AG04449 (cell line): ENCODE results near the gene FHIT.

Source experiments
- CTCF ChIA-PET: fragments of 350-600 bp; formaldehyde crosslinking; extraction: SDS; loops from one replicate; lab custom pipeline; 2021; ENCODE audit warnings: antibody characterized with exemption; lab: Yijun Ruan, JAX
- POLR2A ChIA-PET: fragments of 400-600, 350-600 bp; formaldehyde crosslinking; extraction: SDS; loops from one replicate; lab custom pipeline; 2020; ENCODE audit warnings: antibody characterized with exemption, inconsistent platforms; lab: Yijun Ruan, JAX
- DNase-seq: peaks from one replicate; pipeline ENCODE4 v3.0.0-alpha.2; 2010; ENCODE audit warnings: low read depth, low spot score
- H3K4me3 ChIP-seq: 2 replicates; pipeline ENCODE4 v1.5.1; 2011; ENCODE audit warnings: low read depth, mild to moderate bottlenecking, control low read depth, low read length
- CTCF ChIP-seq: IDR thresholded peaks from one replicate; pipeline ENCODE4 v1.5.1; 2011; ENCODE audit warnings: mild to moderate bottlenecking, moderate library complexity, low read length, control low read depth, inconsistent platforms; ENCODE audit not compliant: insufficient read depth; ENCODE audit errors: missing control alignments

Gene FHIT

GRCh38 chr3:61253756-61254155, 2.5 kb upstream of the FHIT start:
- no peak for DNase-seq
- CTCF ChIA-PET, result no interaction called here
- POLR2A ChIA-PET, result no interaction called here
- no peak overlapping the region for H3K4me3 ChIP-seq
- TF ChIP-seq CTCF, result no peak

GRCh38 chr3:61252836-61253235, 1.6 kb upstream of the FHIT start:
- CTCF ChIA-PET, result no interaction called here
- POLR2A ChIA-PET, result interaction anchor here (0.6 kb wide), 1 partner anchor 51 kb away, joined by 3 read pairs; no protein-coding TSS in a partner anchor
- no peak for TF ChIP-seq CTCF
- no peak for DNase-seq
- no peak overlapping the region for H3K4me3 ChIP-seq

DNA sequence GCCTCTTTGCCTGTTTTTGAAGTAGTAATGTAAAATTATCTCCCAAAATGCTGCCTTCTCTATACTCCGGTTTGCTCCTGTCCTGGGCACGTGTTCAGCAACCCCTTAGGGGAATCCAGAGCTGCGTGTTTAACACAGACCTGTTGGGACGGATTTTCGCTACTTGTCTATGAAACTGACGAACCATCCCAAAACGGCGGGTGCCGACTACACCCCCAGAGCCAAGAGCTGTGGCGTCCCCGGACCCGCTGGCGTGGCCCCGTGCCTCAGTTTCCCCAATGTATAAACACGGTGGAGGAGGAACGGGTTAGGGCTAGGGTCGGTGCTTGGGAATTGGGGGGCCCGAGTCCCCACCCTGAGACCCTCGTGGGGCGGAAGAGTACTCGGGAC, 473 bp downstream of the FHIT start:
- POLR2A ChIA-PET, result no interaction called here
- DNase-seq, result no peak
- TF ChIP-seq CTCF, result no peak
- CTCF ChIA-PET, result no interaction called here
- peak overlapping the region; percentile 75 for H3K4me3 ChIP-seq

GRCh38 chr3:61248496-61248895, 2.8 kb downstream of the FHIT start:
- ChIA-PET CTCF (no interaction called here), POLR2A (no interaction called here)
- TF ChIP-seq CTCF, result no peak
- no peak overlapping the region for H3K4me3 ChIP-seq
- no peak for DNase-seq

- no peak for DNase-seq
- no peak for TF ChIP-seq CTCF
- CTCF ChIA-PET, result no interaction called here
- POLR2A ChIA-PET, result no interaction called here
- H3K4me3 ChIP-seq, result no peak overlapping the region
These were observed 4.1 kb downstream of the FHIT start for GRCh38 chr3:61247191-61247590.

- ChIA-PET CTCF (no interaction called here), POLR2A (no interaction called here)
- no peak for TF ChIP-seq CTCF
These were observed 11.4 kb downstream of the FHIT start for GRCh38 chr3:61239871-61240270.

More at GRCh38 chr3:61239871-61240270, 11.4 kb downstream of the FHIT start:
- DNase-seq, result no peak
- H3K4me3 ChIP-seq, result no peak overlapping the region
